ENCODE measurements around the gene DLGAP4. TPM values are rescaled to one million over a fixed set of nuclear protein-coding genes. Genes with fewer than 3 reads are reported as not detected.

Gene DLGAP4
- total and polyA plus RNA-seq, 7 experiments from 2014 or later: 15.0 to 40.2 (median 35.3) TPM

GRCh38 chr20:36394340-36394965 is 88.3 kb downstream of the DLGAP4 start:
- Mint-ChIP-seq H3K4me1 (peaks cover 0 to 5% (median 0%) of the 10 kb centered on the region in 7 donors), H3K36me3 (no peaks in the 10 kb centered on the region)
- CTCF ChIA-PET: no interaction called here

GRCh38 chr20:36396340-36396739 is 90.2 kb downstream of the DLGAP4 start:
- POLR2A ChIA-PET: no interaction called here
- H3K9me3 Mint-ChIP-seq: peaks cover 0 to 5% (median 0%) of the 10 kb centered on the region in 11 donors
- no peaks in the 10 kb centered on the region for H3K4me1 ChIP-seq (ENCODE audit: control insufficient read depth in 2 of 2, insufficient read depth in 2 of 2, low read length in 2 of 2)
- no peaks in the 10 kb centered on the region for H3K9me3 ChIP-seq (ENCODE audit: control insufficient read depth in 2 of 3, low read length in 3 of 3)
- intact Hi-C loops (cut with micrococcal nuclease): no loop called here
- H3K4me3 ChIP-seq (ENCODE audit: low read length): no peak overlapping the region
- H3K27ac ChIP-seq (ENCODE audit: low read depth, low read length): no peak overlapping the region
- ATAC-seq (no peak), DNase-seq (no peak)
- peaks cover 0 to 5% (median 0%) of the 10 kb centered on the region in 7 donors for H3K4me1 Mint-ChIP-seq
- H3K27me3 ChIP-seq (ENCODE audit: control insufficient read depth in 2 of 2, insufficient read depth in 2 of 2, low read length in 2 of 2): no peaks in the 10 kb centered on the region
- peak overlapping the region in 1 of 9 donors; percentile 0 for H3K27ac Mint-ChIP-seq
- H3K27me3 Mint-ChIP-seq: peaks cover 8 to 31% (median 13%) of the 10 kb centered on the region in 5 donors
- CTCF ChIA-PET: interaction anchor here (0.8 kb wide), 1 partner anchor 63 kb away, joined by 4 read pairs; no protein-coding TSS in a partner anchor
- H3K36me3 Mint-ChIP-seq: no peaks in the 10 kb centered on the region
- H3K36me3 ChIP-seq (ENCODE audit: control insufficient read depth in 2 of 3, insufficient read depth in 3 of 3, low read length in 3 of 3): no peaks in the 10 kb centered on the region
- no peak overlapping the region for H3K4me3 Mint-ChIP-seq

More at GRCh38 chr20:36394340-36394965, 88.3 kb downstream of the DLGAP4 start:
- POLR2A ChIA-PET: no interaction called here
- peaks cover 0 to 5% (median 0%) of the 10 kb centered on the region in 11 donors for H3K9me3 Mint-ChIP-seq
- Histone ChIP-seq H3K36me3 (ENCODE audit: control insufficient read depth in 2 of 3, insufficient read depth in 3 of 3, low read length in 3 of 3) (no peaks in the 10 kb centered on the region), H3K27ac (ENCODE audit: low read depth, low read length) (no peak overlapping the region), H3K4me3 (ENCODE audit: low read length) (no peak overlapping the region), H3K27me3 (ENCODE audit: control insufficient read depth in 2 of 2, insufficient read depth in 2 of 2, low read length in 2 of 2) (no peaks in the 10 kb centered on the region), H3K4me1 (ENCODE audit: control insufficient read depth in 2 of 2, insufficient read depth in 2 of 2, low read length in 2 of 2) (no peaks in the 10 kb centered on the region), H3K9me3 (ENCODE audit: control insufficient read depth in 2 of 3, low read length in 3 of 3) (no peaks in the 10 kb centered on the region)
- H3K27ac Mint-ChIP-seq: no peak overlapping the region
- no peak for DNase-seq
- no peak overlapping the region for H3K4me3 Mint-ChIP-seq
- H3K27me3 Mint-ChIP-seq: peaks cover 0 to 20% (median 5%) of the 10 kb centered on the region in 5 donors
- intact Hi-C loops (cut with micrococcal nuclease): no loop called here
- ATAC-seq: no peak

- Histone ChIP-seq H3K36me3 (ENCODE audit: control insufficient read depth in 2 of 3, insufficient read depth in 3 of 3, low read length in 3 of 3) (no peaks in the 10 kb centered on the region), H3K4me1 (ENCODE audit: control insufficient read depth in 2 of 2, insufficient read depth in 2 of 2, low read length in 2 of 2) (no peaks in the 10 kb centered on the region), H3K27ac (ENCODE audit: low read depth, low read length) (no peak overlapping the region), H3K4me3 (ENCODE audit: low read length) (no peak overlapping the region), H3K27me3 (ENCODE audit: control insufficient read depth in 2 of 2, insufficient read depth in 2 of 2, low read length in 2 of 2) (no peaks in the 10 kb centered on the region), H3K9me3 (ENCODE audit: control insufficient read depth in 2 of 3, low read length in 3 of 3) (no peaks in the 10 kb centered on the region)
- Mint-ChIP-seq H3K4me1 (peaks cover 0 to 9% (median 0%) of the 10 kb centered on the region in 7 donors), H3K27ac (no peak overlapping the region), H3K9me3 (peaks cover 0 to 5% (median 0%) of the 10 kb centered on the region in 11 donors), H3K27me3 (peaks cover 15 to 35% (median 16%) of the 10 kb centered on the region in 5 donors), H3K36me3 (no peaks in the 10 kb centered on the region), H3K4me3 (no peak overlapping the region)
- DNase-seq (no peak), ATAC-seq (no peak)
- intact Hi-C loops (cut with micrococcal nuclease): no loop called here
- ChIA-PET POLR2A (no interaction called here), CTCF (interaction anchor here (0.8 kb wide), 1 partner anchor 62 kb away, joined by 4 read pairs; no protein-coding TSS in a partner anchor)
Observed at GRCh38 chr20:36396847-36397630, 90.9 kb downstream of the DLGAP4 start.

GRCh38 chr20:36398515-36398914 is 92.4 kb downstream of the DLGAP4 start:
- Histone ChIP-seq H3K9me3 (ENCODE audit: control insufficient read depth in 2 of 3, low read length in 3 of 3) (no peaks in the 10 kb centered on the region), H3K27ac (ENCODE audit: low read depth, low read length) (no peak overlapping the region), H3K4me3 (ENCODE audit: low read length) (no peak overlapping the region), H3K36me3 (ENCODE audit: control insufficient read depth in 2 of 3, insufficient read depth in 3 of 3, low read length in 3 of 3) (no peaks in the 10 kb centered on the region), H3K27me3 (ENCODE audit: control insufficient read depth in 2 of 2, insufficient read depth in 2 of 2, low read length in 2 of 2) (peaks cover 0 to 3% of the 10 kb centered on the region in 2 donors), H3K4me1 (ENCODE audit: control insufficient read depth in 2 of 2, insufficient read depth in 2 of 2, low read length in 2 of 2) (no peaks in the 10 kb centered on the region)
- Mint-ChIP-seq H3K36me3 (peaks cover 0 to 7% (median 4%) of the 10 kb centered on the region in 5 donors), H3K27ac (no peak overlapping the region), H3K27me3 (peaks cover 25 to 37% (median 28%) of the 10 kb centered on the region in 5 donors), H3K4me1 (peaks cover 0 to 9% (median 0%) of the 10 kb centered on the region in 7 donors), H3K4me3 (no peak overlapping the region), H3K9me3 (peaks cover 0 to 8% (median 3%) of the 10 kb centered on the region in 11 donors)
- ChIA-PET CTCF (no interaction called here), POLR2A (interaction anchor here (0.6 kb wide), 1 partner anchor 1700 kb away, joined by 3 read pairs; no protein-coding TSS in a partner anchor)
- intact Hi-C loops (cut with micrococcal nuclease): no loop called here
- no peak for DNase-seq
- ATAC-seq: no peak

- no peaks in the 10 kb centered on the region for H3K36me3 ChIP-seq (ENCODE audit: control insufficient read depth in 2 of 3, insufficient read depth in 3 of 3, low read length in 3 of 3)
- ChIA-PET POLR2A (no interaction called here), CTCF (interaction anchor here (1.0 kb wide), 1 partner anchor 186 kb away, joined by 3 read pairs; no protein-coding TSS in a partner anchor)
- peak in 6 of 9 donors; percentile 4 to 28 (median 11) for DNase-seq
- H3K27ac ChIP-seq (ENCODE audit: low read depth, low read length): no peak overlapping the region
- no peaks in the 10 kb centered on the region for H3K4me1 ChIP-seq (ENCODE audit: control insufficient read depth in 2 of 2, insufficient read depth in 2 of 2, low read length in 2 of 2)
- H3K36me3 Mint-ChIP-seq: peaks cover 0 to 7% (median 4%) of the 10 kb centered on the region in 5 donors
- no peaks in the 10 kb centered on the region for H3K9me3 ChIP-seq (ENCODE audit: control insufficient read depth in 2 of 3, low read length in 3 of 3)
- ATAC-seq: peak; percentile 63
- H3K27ac Mint-ChIP-seq: no peak overlapping the region
- intact Hi-C loops (cut with micrococcal nuclease): no loop called here
- H3K27me3 Mint-ChIP-seq: peaks cover 25 to 41% (median 31%) of the 10 kb centered on the region in 5 donors
- peaks cover 0 to 11% (median 3%) of the 10 kb centered on the region in 11 donors for H3K9me3 Mint-ChIP-seq
- H3K4me3 ChIP-seq (ENCODE audit: low read length): no peak overlapping the region
- H3K27me3 ChIP-seq (ENCODE audit: control insufficient read depth in 2 of 2, insufficient read depth in 2 of 2, low read length in 2 of 2): peaks cover 0 to 3% of the 10 kb centered on the region in 2 donors
- no peak overlapping the region for H3K4me3 Mint-ChIP-seq
- H3K4me1 Mint-ChIP-seq: peaks cover 0 to 9% (median 0%) of the 10 kb centered on the region in 7 donors
Observed at GRCh38 chr20:36399147-36399968, 93.2 kb downstream of the DLGAP4 start.

GRCh38 chr20:36399969-36400545 is 93.9 kb downstream of the DLGAP4 start:
- DNase-seq (no peak), ATAC-seq (no peak)
- Histone ChIP-seq H3K4me1 (ENCODE audit: control insufficient read depth in 2 of 2, insufficient read depth in 2 of 2, low read length in 2 of 2) (no peaks in the 10 kb centered on the region), H3K4me3 (ENCODE audit: low read length) (no peak overlapping the region), H3K27me3 (ENCODE audit: control insufficient read depth in 2 of 2, insufficient read depth in 2 of 2, low read length in 2 of 2) (peaks cover 0 to 3% of the 10 kb centered on the region in 2 donors), H3K36me3 (ENCODE audit: control insufficient read depth in 2 of 3, insufficient read depth in 3 of 3, low read length in 3 of 3) (no peaks in the 10 kb centered on the region), H3K27ac (ENCODE audit: low read depth, low read length) (no peak overlapping the region), H3K9me3 (ENCODE audit: control insufficient read depth in 2 of 3, low read length in 3 of 3) (no peaks in the 10 kb centered on the region)
- intact Hi-C loops (cut with micrococcal nuclease): no loop called here
- Mint-ChIP-seq H3K27ac (no peak overlapping the region), H3K9me3 (peaks cover 0 to 11% (median 3%) of the 10 kb centered on the region in 11 donors), H3K4me1 (peaks cover 0 to 9% (median 0%) of the 10 kb centered on the region in 7 donors), H3K27me3 (peaks cover 25 to 40% (median 31%) of the 10 kb centered on the region in 5 donors), H3K4me3 (no peak overlapping the region), H3K36me3 (peaks cover 0 to 7% (median 4%) of the 10 kb centered on the region in 5 donors)
- ChIA-PET CTCF (interaction anchor here (1.0 kb wide), 1 partner anchor 187 kb away, joined by 3 read pairs; no protein-coding TSS in a partner anchor), POLR2A (no interaction called here)

All from naive thymus-derived CD4-positive, alpha-beta T cell (primary cell).